ENCODE data around the gene PCDHA7. TPM values are rescaled to one million over a fixed set of nuclear protein-coding genes. Genes with fewer than 3 reads are reported as not detected.
"Not testable (repeated sequence)": the region's sequence is repeated elsewhere in the genome, so short reads cannot be mapped to it uniquely, and the experiment has no call there.

The PCDHA7 gene
- total RNA-seq, 1 donor from 2014 or later = not detected

GRCh38 chr5:140808889-140809291 is 25.2 kb upstream of the PCDHA7 start:
- DNase-seq (peak; percentile 39), ATAC-seq (ENCODE audit: poor library complexity) (no peak)
- intact Hi-C loops (cut with DNase I) = no loop called here

GRCh38 chr5:140821375-140822280 is 12.4 kb upstream of the PCDHA7 start, which contains the start of gene PCDHA5:
PCDHA5 (plus strand) TSS chr5:140821613.
- DNase-seq (peak; percentile 40), ATAC-seq (ENCODE audit: poor library complexity) (no peak)
- intact Hi-C loops (cut with DNase I) = no loop called here

GRCh38 chr5:140822281-140822629 is 11.8 kb upstream of the PCDHA7 start:
- DNase-seq = no peak
- intact Hi-C loops (cut with DNase I) = no loop called here
- no peak for ATAC-seq (ENCODE audit: poor library complexity)

- intact Hi-C loops (cut with DNase I); DNase-seq; ATAC-seq (ENCODE audit: poor library complexity): not testable (repeated sequence)
These were observed 11.1 kb upstream of the PCDHA7 start for GRCh38 chr5:140822969-140823368.

GRCh38 chr5:140823475-140823874 is 10.6 kb upstream of the PCDHA7 start:
- DNase-seq (peak; percentile 34), ATAC-seq (ENCODE audit: poor library complexity) (no peak)
- intact Hi-C loops (cut with DNase I) = no loop called here

GRCh38 chr5:140827704-140828361 is 6.2 kb upstream of the PCDHA7 start, which contains the start of gene PCDHA6:
PCDHA6 (plus strand) TSS chr5:140827960; CDS start chr5:140828092, 132 bp downstream.
- DNase-seq = no peak
- intact Hi-C loops (cut with DNase I) = no loop called here
- ATAC-seq (ENCODE audit: poor library complexity) = no peak

- DNase-seq = no peak
- intact Hi-C loops (cut with DNase I) = no loop called here
- ATAC-seq (ENCODE audit: poor library complexity) = no peak
These were observed 5.7 kb upstream of the PCDHA7 start for GRCh38 chr5:140828362-140828737.

- DNase-seq; ATAC-seq (ENCODE audit: poor library complexity); intact Hi-C loops (cut with DNase I): not testable (repeated sequence)
These were observed 4.3 kb upstream of the PCDHA7 start for GRCh38 chr5:140829511-140830501.

- DNase-seq; ATAC-seq (ENCODE audit: poor library complexity); intact Hi-C loops (cut with DNase I): not testable (repeated sequence)
These were observed 455 bp downstream of the PCDHA7 start for GRCh38 chr5:140834439-140835008.

GRCh38 chr5:140835622-140836510 is 1.8 kb downstream of the PCDHA7 start:
- DNase-seq (peak; percentile 33), ATAC-seq (ENCODE audit: poor library complexity) (no peak)
- intact Hi-C loops (cut with DNase I) = no loop called here

GRCh38 chr5:140840978-140841962 is 7.2 kb downstream of the PCDHA7 start, which contains the start of gene PCDHA8:
PCDHA8 (plus strand) TSS chr5:140841187; CDS start chr5:140841322, 135 bp downstream.
- ATAC-seq (ENCODE audit: poor library complexity) (no peak), DNase-seq (no peak)
- intact Hi-C loops (cut with DNase I) = no loop called here

GRCh38 chr5:140842798-140843733 is 9.0 kb downstream of the PCDHA7 start:
- DNase-seq = no peak
- intact Hi-C loops (cut with DNase I) = no loop called here

GRCh38 chr5:140848139-140849102 is 14.4 kb downstream of the PCDHA7 start, which contains the start of gene PCDHA9:
PCDHA9 (plus strand) TSS chr5:140848382; CDS start chr5:140848496, 114 bp downstream.
- ATAC-seq (ENCODE audit: poor library complexity); DNase-seq; intact Hi-C loops (cut with DNase I): not testable (repeated sequence)

More at GRCh38 chr5:140842798-140843733, 9.0 kb downstream of the PCDHA7 start:
- ATAC-seq (ENCODE audit: poor library complexity) = no peak
